ENCODE measurements around the gene LOXL3.

LOXL3 gene

DNA sequence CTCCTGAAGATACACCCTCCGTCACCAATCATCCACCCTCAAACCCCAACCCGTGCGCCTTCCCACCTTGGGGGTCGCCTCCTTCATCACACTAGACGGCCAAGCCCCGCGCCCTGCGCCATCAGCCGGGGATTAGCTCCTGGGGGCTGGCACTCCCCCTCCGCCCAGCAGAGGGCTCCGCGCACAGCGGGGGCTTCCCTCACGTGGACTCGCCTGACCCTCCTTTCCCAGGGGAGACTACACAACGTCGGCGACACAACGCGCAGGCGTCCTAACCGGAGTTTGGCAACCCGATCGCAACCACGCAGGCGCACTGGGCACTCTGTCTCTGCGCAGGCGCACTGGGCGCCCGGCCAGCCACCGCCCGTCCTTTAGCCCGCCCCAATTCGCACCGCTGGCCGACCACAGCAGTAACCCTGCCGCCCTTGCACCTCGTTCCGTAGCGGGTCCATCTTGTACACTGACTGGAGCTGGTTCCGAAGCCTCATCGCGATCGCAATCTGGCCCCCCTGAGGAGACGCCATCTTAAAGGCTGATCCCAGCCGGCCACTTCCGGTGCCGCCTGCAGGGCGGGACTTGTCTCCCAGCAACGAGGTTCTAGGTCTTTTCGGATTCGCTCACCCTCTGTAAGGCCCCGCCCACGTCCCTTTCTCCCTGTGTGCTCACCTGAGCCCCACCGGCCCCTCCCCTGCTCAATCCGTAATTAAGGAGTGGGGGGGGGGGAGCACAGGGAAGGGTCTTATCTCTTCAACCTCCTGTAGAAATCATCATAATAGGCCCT is 46.4 kb downstream of the LOXL3 start, which contains the start of gene PCGF1:
Gene PCGF1 (minus strand): TSS at position 551 of the 781 bp plus-strand sequence. CDS start 27 bp downstream, at position 524.
- peak; percentile 94 for DNase-seq

- no peak for DNase-seq
Measured at GRCh38 chr2:74505448-74506246, 48.1 kb downstream of the LOXL3 start.

- DNase-seq = no peak
Measured at GRCh38 chr2:74504591-74504990, 49.2 kb downstream of the LOXL3 start.

DNA sequence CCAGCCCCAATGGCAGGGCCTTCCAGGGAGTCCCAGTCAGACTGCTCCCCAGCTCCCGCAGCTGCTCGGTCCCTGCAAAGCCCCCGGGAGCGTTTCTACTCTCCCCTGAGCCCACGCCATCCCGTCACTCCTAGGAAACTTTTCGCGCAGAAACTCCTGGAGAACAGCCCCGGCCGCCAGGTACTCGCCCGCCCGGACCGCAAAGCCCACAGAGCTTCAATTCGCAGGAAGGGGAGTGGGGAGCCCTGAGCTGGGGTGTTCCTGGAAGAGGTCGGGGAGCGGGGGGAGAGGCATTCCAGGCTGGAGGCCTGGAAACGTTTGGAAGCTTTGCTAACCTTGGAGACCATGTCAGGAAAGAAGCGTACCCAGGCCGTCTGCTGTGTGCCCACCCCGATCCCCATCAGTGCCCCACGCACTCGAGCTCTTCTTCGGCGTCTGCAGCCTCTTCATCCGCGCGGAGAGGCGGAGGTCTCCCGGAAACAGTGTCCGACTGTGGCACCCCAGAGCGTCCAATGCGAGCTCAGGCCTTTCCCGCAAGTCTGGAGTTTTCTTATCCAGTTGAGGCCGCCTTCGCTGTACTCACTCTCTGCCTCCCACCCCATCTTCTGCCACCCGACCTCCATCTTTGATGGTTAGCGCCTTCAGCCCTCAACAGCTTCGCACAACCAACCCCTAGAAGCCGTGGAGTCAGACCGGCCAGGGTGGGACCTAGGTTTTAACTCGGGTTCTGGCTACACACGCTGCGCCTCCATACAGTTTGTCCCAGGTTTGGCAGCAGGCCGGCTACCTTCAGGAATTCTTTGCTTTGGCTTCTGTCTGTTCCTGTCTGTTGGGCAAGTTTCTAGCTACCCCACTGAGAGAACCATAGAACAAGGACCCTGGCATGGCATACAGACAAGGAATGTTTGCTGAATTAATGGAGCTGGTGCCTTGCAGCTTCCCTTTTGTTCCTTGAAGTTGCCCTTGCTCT is 50.0 kb downstream of the LOXL3 start:
- no peak for DNase-seq

- peak; percentile 6 for DNase-seq
Measured at GRCh38 chr2:74502720-74503505, 50.8 kb downstream of the LOXL3 start.

- no peak for DNase-seq
Measured at GRCh38 chr2:74502147-74502719, 51.5 kb downstream of the LOXL3 start.

DNA sequence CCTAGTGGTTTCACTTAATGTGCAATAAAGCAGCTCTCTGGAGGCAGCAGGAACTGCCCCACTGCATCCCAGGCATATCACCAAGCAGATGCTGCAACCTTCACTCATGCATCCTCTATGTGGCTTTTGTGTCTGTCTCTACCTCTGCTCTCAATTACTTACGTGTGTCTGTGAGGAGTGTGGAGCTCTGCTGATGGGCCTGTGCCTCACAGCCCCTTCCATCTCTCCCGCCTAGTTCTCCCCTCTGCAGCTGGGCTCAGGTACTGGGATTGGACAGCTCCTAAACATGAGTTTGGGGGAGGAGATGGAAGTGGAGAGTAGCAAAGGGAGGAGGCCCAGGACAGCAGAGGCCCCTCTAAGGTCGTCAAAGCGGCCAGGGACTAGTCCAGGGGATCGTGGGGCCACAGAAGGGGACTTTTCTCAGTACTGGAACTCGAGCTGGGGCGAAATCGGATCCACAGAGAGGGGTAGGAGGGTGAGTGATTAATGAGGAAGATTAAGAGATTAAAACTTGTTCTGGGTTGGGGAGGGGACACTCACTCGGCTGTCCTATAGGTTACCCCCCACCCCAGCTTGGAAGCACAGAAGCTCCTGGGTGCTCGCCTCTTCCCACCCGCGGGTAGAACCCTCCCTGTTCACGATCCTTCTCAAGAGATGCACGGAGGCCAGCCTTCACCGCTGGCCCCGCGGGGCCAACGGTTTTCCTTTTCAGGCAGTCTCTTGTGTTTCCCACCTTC is 52.2 kb downstream of the LOXL3 start:
- DNase-seq = no peak

DNA sequence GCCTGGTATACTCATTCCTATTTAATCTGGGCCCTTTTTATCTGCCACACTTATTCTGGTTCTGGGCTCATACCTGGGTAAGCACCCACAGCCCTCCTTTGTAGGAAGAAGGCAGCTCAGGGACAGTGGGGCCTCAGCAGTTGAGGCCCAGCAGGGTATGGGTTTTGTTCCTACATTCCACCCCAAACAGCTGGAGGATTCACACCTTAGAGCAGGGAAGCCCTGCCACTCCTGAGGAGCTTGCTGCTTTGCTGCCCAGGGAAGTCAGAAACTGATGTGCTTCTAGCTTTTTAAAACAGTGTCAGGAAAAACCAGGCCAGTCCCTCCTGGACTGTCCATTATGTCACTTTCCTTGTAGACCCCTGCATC is 53.2 kb downstream of the LOXL3 start:
- no peak for DNase-seq

DNA sequence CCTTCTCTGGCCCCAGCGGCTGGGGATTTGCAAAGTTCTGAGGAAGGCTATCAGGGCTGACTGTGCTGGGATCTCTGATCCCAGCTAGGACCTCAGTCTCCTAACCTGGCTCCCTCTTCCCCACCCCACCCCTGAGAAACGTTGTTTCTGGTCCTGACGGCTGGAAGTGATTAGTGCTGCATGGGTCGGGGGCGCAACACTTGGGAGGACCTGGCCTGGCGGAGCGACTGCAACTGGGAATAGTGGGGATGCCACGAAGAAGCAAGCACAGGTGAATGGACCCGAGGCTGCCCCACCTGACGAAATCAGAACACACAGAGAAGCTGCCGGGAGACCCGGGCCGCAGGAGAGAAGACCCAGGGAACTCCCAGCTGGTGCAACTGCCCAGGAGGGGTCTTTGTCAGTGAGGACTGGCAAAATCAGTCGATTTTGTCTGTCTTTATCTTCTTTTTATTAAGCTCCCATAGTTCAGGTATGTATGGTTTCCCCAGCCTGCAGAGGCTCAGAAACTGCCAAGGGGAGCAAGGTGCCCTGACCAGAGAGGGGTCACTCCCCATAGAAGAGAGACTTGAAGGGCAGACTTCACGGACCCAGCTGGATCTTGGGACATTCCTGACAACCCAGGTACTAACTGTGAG is 53.7 kb downstream of the LOXL3 start:
- DNase-seq = no peak

DNA sequence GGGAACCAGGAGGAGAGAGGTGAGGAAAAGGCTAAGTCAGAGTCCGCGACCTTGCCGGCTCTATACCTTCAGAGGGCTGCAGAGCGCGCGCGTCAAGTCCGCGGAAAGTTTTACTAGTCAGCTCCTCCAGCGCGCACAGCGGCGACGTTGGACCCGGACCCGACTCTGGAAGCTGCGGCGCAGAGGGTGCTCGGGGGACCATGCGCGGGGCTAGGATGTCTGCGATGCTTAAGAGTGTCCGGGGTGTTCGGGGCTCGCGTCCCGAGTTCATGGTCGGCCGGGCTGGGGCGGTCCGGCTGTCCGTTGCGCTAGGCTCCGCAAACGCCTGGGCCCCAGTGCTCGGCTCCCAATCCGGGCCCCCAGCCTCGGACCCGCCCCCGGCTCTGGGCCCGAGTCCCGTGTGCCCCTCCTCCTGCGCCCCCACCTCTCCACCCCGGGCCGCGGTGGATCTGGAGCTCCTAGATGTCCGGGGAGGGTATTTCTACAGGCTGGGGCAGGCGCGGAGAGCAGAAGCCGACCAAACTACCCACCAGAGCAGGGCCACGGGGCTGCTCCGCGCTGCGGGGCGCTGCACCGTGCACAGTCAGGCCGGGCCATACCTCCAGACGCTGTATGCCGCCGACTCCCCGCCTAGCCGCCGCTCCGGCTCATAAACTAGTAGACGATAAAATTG is 54.3 kb downstream of the LOXL3 start, which contains the start of gene LBX2:
Gene LBX2 (minus strand): TSS at position 337 of the 673 bp plus-strand sequence. CDS start 66 bp downstream, at position 271.
- DNase-seq = no peak

- no peak for DNase-seq
Measured at GRCh38 chr2:74498500-74499266, 55.1 kb downstream of the LOXL3 start.

DNA sequence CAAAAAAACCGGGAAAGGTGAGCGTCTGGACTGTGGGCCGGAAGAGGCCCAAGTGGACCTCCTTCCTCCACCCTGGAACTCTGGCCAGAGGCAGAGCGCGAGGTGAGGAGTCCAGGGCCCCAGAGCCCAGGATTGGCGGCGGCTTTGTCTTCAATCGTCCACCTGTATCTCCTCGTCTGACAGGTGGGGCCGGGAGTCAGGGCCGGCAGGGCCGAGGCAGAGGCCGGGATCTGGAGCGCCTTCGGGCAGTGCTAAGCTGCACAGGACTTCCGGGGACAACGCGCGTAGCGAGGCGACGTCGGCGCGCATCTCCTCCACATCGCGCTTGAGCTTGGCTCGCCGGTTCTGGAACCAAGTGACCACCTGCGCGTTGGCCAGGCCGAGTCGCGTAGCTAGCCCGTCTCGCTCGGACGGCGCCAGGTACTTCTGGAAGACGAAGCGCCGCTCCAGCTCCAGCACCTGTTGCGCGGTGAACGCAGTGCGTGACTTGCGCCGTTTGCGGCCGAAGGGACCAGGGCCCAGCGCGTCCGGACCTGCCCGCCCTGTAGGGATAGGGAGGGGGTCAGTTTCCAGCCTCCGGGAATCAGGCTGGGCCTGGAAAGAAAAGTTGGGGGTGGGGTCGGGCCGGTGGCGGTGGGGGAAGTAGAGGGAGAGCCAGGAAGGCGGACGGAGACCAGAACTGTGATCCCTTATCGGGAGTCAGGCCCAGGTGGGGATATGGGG is 55.8 kb downstream of the LOXL3 start:
- no peak for DNase-seq

DNA sequence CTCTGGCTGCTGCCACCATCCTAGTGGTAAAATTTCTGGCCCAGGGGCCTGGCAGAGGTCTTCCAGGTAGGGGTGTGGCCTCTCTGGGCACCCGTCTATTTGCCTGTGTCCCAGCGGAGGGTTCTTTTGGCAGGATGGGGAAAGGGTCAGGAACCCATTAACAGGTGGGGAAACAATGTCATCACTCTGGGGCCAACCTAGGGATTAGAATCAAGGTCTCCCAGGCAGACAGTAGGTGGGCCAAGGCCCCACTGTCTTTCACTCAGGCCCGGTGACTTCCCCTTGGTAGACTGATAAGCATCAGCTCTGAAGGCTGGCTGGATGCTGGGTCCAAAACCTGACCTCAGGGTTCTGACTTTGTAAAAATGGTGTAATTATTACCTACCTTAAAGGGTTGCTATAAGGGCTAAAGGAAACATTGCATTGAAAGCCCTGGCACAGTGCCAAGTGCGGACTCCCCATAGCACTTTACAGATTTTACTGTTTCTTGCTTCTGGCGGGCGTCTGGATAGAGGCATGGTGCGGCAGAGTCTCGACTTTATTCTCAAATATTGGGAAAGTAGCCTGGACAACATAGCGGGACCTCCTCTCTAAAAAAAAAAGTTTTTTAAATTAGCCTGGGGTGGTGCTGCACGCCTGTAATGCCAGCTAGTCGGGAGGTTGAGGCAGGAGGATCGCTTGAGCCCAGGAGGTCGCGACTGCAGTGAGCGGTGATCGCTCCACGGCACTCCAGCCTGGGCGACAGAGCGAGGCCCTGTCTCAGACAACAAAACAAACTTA is 56.6 kb downstream of the LOXL3 start:
- no peak for DNase-seq

DNA sequence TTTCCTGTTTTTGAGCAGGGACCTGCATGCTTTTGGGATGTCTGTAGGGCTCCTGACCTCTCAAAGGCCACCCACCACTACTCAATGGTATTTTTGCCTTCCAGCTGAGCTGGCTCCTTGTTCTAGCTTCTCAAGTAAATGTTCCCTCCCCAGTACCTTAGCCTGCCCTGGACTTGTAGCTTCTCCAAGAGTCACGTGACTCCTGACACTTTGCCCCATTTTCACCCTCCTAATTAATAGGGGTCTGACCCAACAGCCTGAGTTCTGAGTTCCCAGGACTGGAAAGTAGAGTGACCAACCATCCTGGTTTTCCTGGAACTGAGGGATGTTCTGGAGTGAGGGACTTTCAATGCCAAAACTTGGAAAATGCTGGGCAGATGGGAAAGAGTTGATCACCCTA is 58.3 kb downstream of the LOXL3 start:
- no peak for DNase-seq

- DNase-seq = no peak
Measured at GRCh38 chr2:74493546-74493945, 60.2 kb downstream of the LOXL3 start.

- DNase-seq = no peak
Measured at GRCh38 chr2:74491648-74492544, 61.8 kb downstream of the LOXL3 start.

Measured in effector CD8-positive, alpha-beta T cell (primary cell).